ENCODE measurements around the gene GAK.

DNA sequence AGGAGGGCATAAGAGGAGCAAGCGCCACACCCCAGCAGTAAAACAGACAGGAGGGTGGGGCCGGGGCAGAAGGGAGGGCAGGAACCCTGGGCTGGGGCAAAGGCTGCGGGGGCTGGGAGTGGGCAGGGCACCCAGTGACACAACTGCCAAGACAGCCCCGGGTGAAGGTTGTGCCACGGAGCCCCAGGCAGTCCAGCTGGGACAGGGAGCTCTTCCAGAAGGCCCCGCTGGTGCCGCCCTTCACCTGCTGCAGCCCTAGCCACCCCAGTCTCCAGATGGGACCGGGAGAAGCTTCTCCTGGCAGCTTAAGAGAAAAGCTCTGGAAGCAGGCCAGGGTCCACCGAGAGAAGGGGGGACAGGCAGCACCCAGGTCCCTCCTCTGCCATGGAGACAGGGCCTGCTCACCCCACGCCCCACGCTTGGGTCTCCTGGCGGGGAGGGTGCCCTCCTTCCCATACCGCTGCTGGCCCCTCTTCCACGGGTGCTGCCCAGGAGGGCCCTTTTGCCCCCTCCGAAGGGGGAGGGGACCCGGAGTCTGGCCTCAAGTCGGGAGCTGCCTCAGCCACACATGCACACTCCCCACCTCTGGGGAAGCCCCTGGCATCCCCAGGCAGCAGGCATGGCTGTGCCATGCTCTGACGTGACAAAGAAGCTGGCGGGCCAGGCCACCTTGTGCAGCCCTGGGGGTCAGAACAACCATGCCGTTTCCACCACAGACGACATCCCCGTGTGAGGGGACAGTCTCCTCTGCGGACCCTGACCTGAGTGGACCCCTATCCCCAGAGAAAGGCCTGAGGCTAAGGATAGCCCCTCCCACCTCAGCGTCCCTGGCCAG is 39.8 kb upstream of the GAK start:
- TF ChIP-seq, protein P1, sequence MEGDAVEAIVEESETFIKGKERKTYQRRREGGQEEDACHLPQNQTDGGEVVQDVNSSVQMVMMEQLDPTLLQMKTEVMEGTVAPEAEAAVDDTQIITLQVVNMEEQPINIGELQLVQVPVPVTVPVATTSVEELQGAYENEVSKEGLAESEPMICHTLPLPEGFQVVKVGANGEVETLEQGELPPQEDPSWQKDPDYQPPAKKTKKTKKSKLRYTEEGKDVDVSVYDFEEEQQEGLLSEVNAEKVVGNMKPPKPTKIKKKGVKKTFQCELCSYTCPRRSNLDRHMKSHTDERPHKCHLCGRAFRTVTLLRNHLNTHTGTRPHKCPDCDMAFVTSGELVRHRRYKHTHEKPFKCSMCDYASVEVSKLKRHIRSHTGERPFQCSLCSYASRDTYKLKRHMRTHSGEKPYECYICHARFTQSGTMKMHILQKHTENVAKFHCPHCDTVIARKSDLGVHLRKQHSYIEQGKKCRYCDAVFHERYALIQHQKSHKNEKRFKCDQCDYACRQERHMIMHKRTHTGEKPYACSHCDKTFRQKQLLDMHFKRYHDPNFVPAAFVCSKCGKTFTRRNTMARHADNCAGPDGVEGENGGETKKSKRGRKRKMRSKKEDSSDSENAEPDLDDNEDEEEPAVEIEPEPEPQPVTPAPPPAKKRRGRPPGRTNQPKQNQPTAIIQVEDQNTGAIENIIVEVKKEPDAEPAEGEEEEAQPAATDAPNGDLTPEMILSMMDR (IDR thresholded peaks at IDR 0.05; ENCODE audit: insufficient read depth, low read length, poor library complexity, severe bottlenecking): no peak
- no peak for TF ChIP-seq EZH2phosphoT487 (conservative IDR thresholded peaks at IDR 0.05; ENCODE audit: low read length)

Data from SU-DHL-6 (cell line).